ENCODE data around the gene CCDC174.

CCDC174 gene

GRCh38 chr3:14628406-14628805 lies 23.2 kb upstream of the CCDC174 start:
- H3K27ac ChIP-seq, result no peak overlapping the region
- TF ChIP-seq CTCF (conservative IDR thresholded peaks at IDR 0.05), result no peak
- TF ChIP-seq ZFX (IDR thresholded peaks at IDR 0.05), result no peak

GRCh38 chr3:14630404-14631100 lies 21.0 kb upstream of the CCDC174 start:
- H3K27ac ChIP-seq, result no peak overlapping the region
- TF ChIP-seq ZFX (IDR thresholded peaks at IDR 0.05) (no peak), CTCF (conservative IDR thresholded peaks at IDR 0.05) (no peak)

- TF ChIP-seq ZFX (IDR thresholded peaks at IDR 0.05) (no peak), CTCF (conservative IDR thresholded peaks at IDR 0.05) (no peak)
- H3K27ac ChIP-seq, result no peak overlapping the region
Measured at GRCh38 chr3:14631101-14631497, 20.5 kb upstream of the CCDC174 start.

GRCh38 chr3:14631687-14632441 lies 19.7 kb upstream of the CCDC174 start:
- H3K27ac ChIP-seq, result no peak overlapping the region
- TF ChIP-seq CTCF (conservative IDR thresholded peaks at IDR 0.05) (no peak), ZFX (IDR thresholded peaks at IDR 0.05) (no peak)

GRCh38 chr3:14632442-14632930 lies 19.1 kb upstream of the CCDC174 start:
- no peak overlapping the region for H3K27ac ChIP-seq
- TF ChIP-seq CTCF (conservative IDR thresholded peaks at IDR 0.05) (no peak), ZFX (IDR thresholded peaks at IDR 0.05) (no peak)

GRCh38 chr3:14633417-14633816 lies 18.1 kb upstream of the CCDC174 start:
- H3K27ac ChIP-seq, result no peak overlapping the region
- TF ChIP-seq CTCF (conservative IDR thresholded peaks at IDR 0.05) (no peak), ZFX (IDR thresholded peaks at IDR 0.05) (no peak)

GRCh38 chr3:14633819-14634424 lies 17.6 kb upstream of the CCDC174 start:
- no peak overlapping the region for H3K27ac ChIP-seq
- TF ChIP-seq ZFX (IDR thresholded peaks at IDR 0.05) (no peak), CTCF (conservative IDR thresholded peaks at IDR 0.05) (peak; percentile 85)

Data from C4-2B (cell line).